HEK293 (cell line): ENCODE data around the gene COL15A1.
A peak's percentile ranks its signal among the peaks of the same experiment; 100 is the strongest.

Experiments used
- CTCF ChIA-PET: fragments of 350-600 bp; formaldehyde crosslinking; extraction: SDS; loops from one replicate; lab custom pipeline; 2021; ENCODE audit warnings: antibody characterized with exemption; lab: Yijun Ruan, JAX
- POLR2A ChIA-PET: fragments of 300-600 bp; formaldehyde crosslinking; extraction: SDS; loops from one replicate; lab custom pipeline; 2020; ENCODE audit warnings: antibody characterized with exemption, inconsistent platforms; lab: Yijun Ruan, JAX
- H3K27ac ChIP-seq: fragments of 200-500 bp; sonication (Bioruptor generic); 2 replicates; pipeline ENCODE4 v1.5.1; 2014; ENCODE audit warnings: low read depth, low read length, control low read depth, inconsistent platforms; ENCODE audit errors: extremely low read depth
- H3K36me3 ChIP-seq, 2 experiments: fragments of 200-500 bp in 1 of 2; sonication (Bioruptor generic) in 1 of 2; 1 replicate in 1 of 2; 2 replicates in 1 of 2; pipeline ENCODE4 v1.5.1; 2014 to 2017; ENCODE audit warnings: inconsistent platforms in 2 of 2, low read length in 2 of 2; ENCODE audit not compliant: control insufficient read depth in 2 of 2, insufficient read depth in 1 of 2
- H3K4me1 ChIP-seq: fragments of 200-500 bp; sonication (Bioruptor generic); 2 replicates; pipeline ENCODE4 v1.5.1; 2014; ENCODE audit warnings: mild to moderate bottlenecking, low read length, inconsistent platforms; ENCODE audit not compliant: control insufficient read depth, insufficient read depth
- H3K4me3 ChIP-seq: 2 replicates; pipeline ENCODE4 v1.5.1; 2011; ENCODE audit warnings: low read depth, mild to moderate bottlenecking, control low read depth, low read length, moderate library complexity
- H3K9me3 ChIP-seq: fragments of 200-500 bp; sonication (Bioruptor generic); 2 replicates; pipeline ENCODE4 v1.5.1; 2014; ENCODE audit warnings: low read depth, low read length, inconsistent platforms; ENCODE audit not compliant: control insufficient read depth, insufficient read depth
- HOXA7 ChIP-seq: sonication (generic); formaldehyde crosslinking; IDR thresholded peaks from 2 replicates; pipeline ENCODE4 v1.8.1; 2022; ENCODE audit warnings: missing genetic modification reagents, borderline replicate concordance
- HOXD13 ChIP-seq: sonication (generic); formaldehyde crosslinking; IDR thresholded peaks from 2 replicates; pipeline ENCODE4 v1.8.0; 2022; ENCODE audit warnings: missing genetic modification reagents, borderline replicate concordance
- KLF1 ChIP-seq: fragments of 450-650 bp; formaldehyde crosslinking; IDR thresholded peaks from 2 replicates; pipeline ENCODE4 v1.5.1; 2016; ENCODE audit warnings: missing biosample characterization, missing genetic modification characterization
- OVOL3 ChIP-seq: fragments of 450-650 bp; formaldehyde crosslinking; IDR thresholded peaks from 2 replicates; pipeline ENCODE4 v1.5.1; 2016; ENCODE audit warnings: missing biosample characterization, missing genetic modification characterization
- SP2 ChIP-seq: fragments of 450-650 bp; formaldehyde crosslinking; IDR thresholded peaks from 2 replicates; pipeline ENCODE4 v1.5.1; 2016; ENCODE audit warnings: missing biosample characterization, missing genetic modification characterization
- ZBTB10 ChIP-seq: fragments of 450-650 bp; formaldehyde crosslinking; IDR thresholded peaks from 2 replicates; pipeline ENCODE4 v1.5.1; 2016; ENCODE audit warnings: missing biosample characterization, missing genetic modification characterization
- ZBTB8A ChIP-seq: fragments of 450-650 bp; formaldehyde crosslinking; IDR thresholded peaks from 2 replicates; pipeline ENCODE4 v1.5.1; 2016; ENCODE audit warnings: missing biosample characterization, missing genetic modification characterization
- ZFHX2 ChIP-seq: fragments of 450-650 bp; formaldehyde crosslinking; conservative IDR thresholded peaks from 2 replicates; pipeline ENCODE4 v1.5.1; 2016; ENCODE audit warnings: missing biosample characterization, missing genetic modification characterization
- ZNF223 ChIP-seq: fragments of 450-650 bp; formaldehyde crosslinking; IDR thresholded peaks from 2 replicates; pipeline ENCODE4 v1.5.1; 2016; ENCODE audit warnings: missing biosample characterization, missing genetic modification characterization
- ZNF398 ChIP-seq: fragments of 450-650 bp; formaldehyde crosslinking; IDR thresholded peaks from 2 replicates; pipeline ENCODE4 v1.5.1; 2017; ENCODE audit warnings: missing biosample characterization, missing genetic modification characterization
- ZNF514 ChIP-seq: fragments of 450-650 bp; formaldehyde crosslinking; IDR thresholded peaks from 2 replicates; pipeline ENCODE4 v1.5.1; 2016; ENCODE audit warnings: missing biosample characterization, missing genetic modification characterization
- ZNF530 ChIP-seq: fragments of 450-650 bp; formaldehyde crosslinking; IDR thresholded peaks from 2 replicates; pipeline ENCODE4 v1.5.1; 2016; ENCODE audit warnings: low read depth, missing biosample characterization, missing genetic modification characterization
- ZNF544 ChIP-seq: fragments of 450-650 bp; formaldehyde crosslinking; IDR thresholded peaks from 2 replicates; pipeline ENCODE4 v1.5.0; 2017; ENCODE audit warnings: missing biosample characterization, missing genetic modification characterization
- ZNF654 ChIP-seq: fragments of 450-650 bp; formaldehyde crosslinking; IDR thresholded peaks from 2 replicates; pipeline ENCODE4 v1.5.1; 2016; ENCODE audit warnings: low read depth, missing biosample characterization, missing genetic modification characterization
- ZNF660 ChIP-seq: fragments of 450-650 bp; IDR thresholded peaks from 2 replicates; pipeline ENCODE4 v1.5.1; 2018; ENCODE audit warnings: missing biosample characterization, mild to moderate bottlenecking, missing genetic modification characterization
- ZSCAN16 ChIP-seq: fragments of 450-650 bp; formaldehyde crosslinking; IDR thresholded peaks from 2 replicates; pipeline ENCODE4 v1.5.1; 2016; ENCODE audit warnings: missing biosample characterization, missing genetic modification characterization
- TF ChIP-seq, protein P1 (sequence below): fragments of 450-650 bp; formaldehyde crosslinking; IDR thresholded peaks from 2 replicates; pipeline ENCODE4 v1.5.1; 2016; ENCODE audit warnings: missing biosample characterization, missing genetic modification characterization, borderline replicate concordance

Gene COL15A1

DNA sequence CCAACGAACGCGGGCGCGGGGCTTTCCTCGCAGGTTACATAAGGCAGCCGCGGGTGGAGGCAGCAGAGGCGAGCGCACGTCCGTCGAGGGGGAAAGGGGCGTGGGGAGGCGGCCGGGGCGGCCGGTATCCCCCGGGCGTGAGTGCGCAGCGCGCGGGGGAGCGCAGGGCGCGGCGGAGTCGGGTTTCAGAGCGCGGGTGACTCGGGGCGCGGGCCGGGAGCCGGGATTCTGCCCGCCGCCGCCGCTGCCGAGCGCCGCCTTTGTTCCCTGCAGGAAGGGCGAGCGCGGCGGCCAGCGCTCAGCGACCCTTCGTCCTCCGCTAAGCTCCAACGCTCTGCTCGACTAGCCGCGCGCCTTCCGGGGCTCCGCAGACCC lies at the start of gene COL15A1:
COL15A1 (plus strand) TSS at position 226 of the 375 bp plus-strand sequence. CDS start 155 bp downstream, outside the sequence.
- H3K9me3 ChIP-seq = no peaks in the 10 kb centered on the region
- TF ChIP-seq ZBTB8A (tag by site-specific recombination) = peak; percentile 30
- TF ChIP-seq ZNF398 (tag by site-specific recombination) = 0 out of 2 replicates have a peak, but pooled peaks have one; percentile 20
- TF ChIP-seq KLF1 (tag by site-specific recombination) = peak; percentile 14; the same call in 1 of the 2 replicates
- no peak for TF ChIP-seq ZNF223
- TF ChIP-seq ZFHX2 (tag by site-specific recombination) = peak; percentile 52; the same call in 1 of the 2 replicates
- TF ChIP-seq, protein P1, sequence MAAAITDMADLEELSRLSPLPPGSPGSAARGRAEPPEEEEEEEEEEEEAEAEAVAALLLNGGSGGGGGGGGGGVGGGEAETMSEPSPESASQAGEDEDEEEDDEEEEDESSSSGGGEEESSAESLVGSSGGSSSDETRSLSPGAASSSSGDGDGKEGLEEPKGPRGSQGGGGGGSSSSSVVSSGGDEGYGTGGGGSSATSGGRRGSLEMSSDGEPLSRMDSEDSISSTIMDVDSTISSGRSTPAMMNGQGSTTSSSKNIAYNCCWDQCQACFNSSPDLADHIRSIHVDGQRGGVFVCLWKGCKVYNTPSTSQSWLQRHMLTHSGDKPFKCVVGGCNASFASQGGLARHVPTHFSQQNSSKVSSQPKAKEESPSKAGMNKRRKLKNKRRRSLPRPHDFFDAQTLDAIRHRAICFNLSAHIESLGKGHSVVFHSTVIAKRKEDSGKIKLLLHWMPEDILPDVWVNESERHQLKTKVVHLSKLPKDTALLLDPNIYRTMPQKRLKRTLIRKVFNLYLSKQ (tag by site-specific recombination) = no peak
- TF ChIP-seq, all 188 proteins: peak for 4
- no peak within 1 kb of the TSS; the same call in 1 of the 2 replicates for H3K27ac ChIP-seq
- CTCF ChIA-PET = interaction anchor here (0.6 to 2.5 kb wide), 4 partner anchors 32 to 196 kb away, joined by 3 to 9 read pairs (median 4); partner anchors contain the start of gene GALNT12
- H3K4me1 ChIP-seq = no peaks in the 10 kb centered on the region
- POLR2A ChIA-PET = interaction anchor here (0.8 kb wide), 1 partner anchor 28 kb away, joined by 3 read pairs; no protein-coding TSS in a partner anchor
- peak within 1 kb of the TSS; percentile 33 for H3K4me3 ChIP-seq
- no peaks in the 10 kb centered on the region for H3K36me3 ChIP-seq

GRCh38 chr9:98894171-98894570 lies 49.5 kb upstream of the COL15A1 start:
- CTCF ChIA-PET = no interaction called here
- H3K4me1 ChIP-seq = no peaks in the 10 kb centered on the region
- POLR2A ChIA-PET = no interaction called here
- H3K27ac ChIP-seq = no peak overlapping the region
- H3K4me3 ChIP-seq = no peak overlapping the region
- no peak for TF ChIP-seq ZBTB10 (tag by site-specific recombination)
- no peak for TF ChIP-seq ZNF514
- TF ChIP-seq HOXA7 (CRISPR knock-in tag) = no peak
- TF ChIP-seq ZNF530 = no peak
- TF ChIP-seq, all 188 proteins: peak for 0
- H3K36me3 ChIP-seq = no peaks in the 10 kb centered on the region
- no peaks in the 10 kb centered on the region for H3K9me3 ChIP-seq

DNA sequence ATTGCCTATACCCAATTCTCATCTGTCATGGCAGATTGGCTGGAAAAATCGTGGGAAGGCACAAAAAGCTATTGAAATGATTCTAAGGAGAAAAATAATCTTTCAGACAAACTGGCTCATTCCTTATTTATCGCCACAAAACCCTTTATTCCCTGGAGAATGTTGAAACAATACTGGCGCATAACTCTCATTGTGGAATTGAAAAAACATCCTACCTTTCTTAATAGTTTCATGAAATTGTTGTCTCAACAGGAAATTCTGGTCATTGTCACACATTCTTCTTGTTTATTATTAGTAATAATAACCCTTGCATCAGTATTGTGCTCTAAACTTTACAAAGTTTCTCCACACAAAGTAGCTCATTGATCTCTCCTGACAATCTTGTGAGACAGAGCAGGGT lies 48.9 kb upstream of the COL15A1 start:
- TF ChIP-seq ZNF654 (tag by site-specific recombination) (no peak), OVOL3 (tag by site-specific recombination) (no peak), ZNF544 (tag by site-specific recombination) (no peak), ZSCAN16 (no peak), ZNF660 (no peak), SP2 (no peak), HOXD13 (CRISPR knock-in tag) (no peak)
- Histone ChIP-seq H3K4me1 (no peaks in the 10 kb centered on the region), H3K27ac (no peak overlapping the region)

More for the DNA sequence above, 48.9 kb upstream of the COL15A1 start:
- Histone ChIP-seq H3K36me3 (no peaks in the 10 kb centered on the region), H3K4me3 (no peak overlapping the region), H3K9me3 (no peaks in the 10 kb centered on the region)
- ChIA-PET POLR2A (no interaction called here), CTCF (no interaction called here)
